Lower leg skin (tissue), 3 donors: ENCODE results near the gene DYNLRB1.

Source experiments
- CTCF ChIP-seq, 3 donors: fragments of 450-650 bp; IDR thresholded peaks; one replicate each; pipeline ENCODE4 v1.5.1; 2016; ENCODE audit warnings: antibody characterized with exemption in 3 of 3, mild to moderate bottlenecking in 3 of 3, moderate library complexity in 2 of 3
- POLR2A ChIP-seq, 2 donors: fragments of 450-650 bp; IDR thresholded peaks; one replicate each; pipeline ENCODE4 v1.6.1; 2016 to 2017; ENCODE audit warnings: antibody characterized with exemption in 2 of 2, mild to moderate bottlenecking in 1 of 2, moderate library complexity in 1 of 2

GRCh38 chr20:34570859-34571306 lies 54.7 kb downstream of the DYNLRB1 start:
- TF ChIP-seq CTCF (IDR thresholded peaks at IDR 0.05), result no peak
- no peak for TF ChIP-seq POLR2A (IDR thresholded peaks at IDR 0.05)
